Vagina (tissue), 2 donors: ENCODE data around the gene GAB2.

ENCODE experiments used
- POLR2A ChIP-seq, 2 donors: fragments of 450-650 bp; IDR thresholded peaks; one replicate each; pipeline ENCODE4 v1.6.1; 2017; ENCODE audit warnings: antibody characterized with exemption in 2 of 2, mild to moderate bottlenecking in 2 of 2, moderate library complexity in 2 of 2
- POLR2AphosphoS5 ChIP-seq, 2 donors: sonication (generic); formaldehyde crosslinking; IDR thresholded peaks; one replicate each; pipeline ENCODE4 v1.9.0; 2017; ENCODE audit warnings: antibody characterized with exemption in 2 of 2, mild to moderate bottlenecking in 2 of 2, low read depth in 1 of 2; ENCODE audit not compliant: insufficient read depth in 1 of 2
- TF ChIP-seq, protein P1 (sequence below), 3 experiments: fragments of 450-650 bp in 2 of 3; fragments of 200-600 bp in 1 of 3; sonication (generic) in 1 of 3; IDR thresholded peaks; one replicate each; pipeline ENCODE4 v1.5.1; 2017 to 2019; ENCODE audit warnings: antibody characterized with exemption in 3 of 3, mild to moderate bottlenecking in 2 of 3, moderate library complexity in 2 of 3

DNA sequence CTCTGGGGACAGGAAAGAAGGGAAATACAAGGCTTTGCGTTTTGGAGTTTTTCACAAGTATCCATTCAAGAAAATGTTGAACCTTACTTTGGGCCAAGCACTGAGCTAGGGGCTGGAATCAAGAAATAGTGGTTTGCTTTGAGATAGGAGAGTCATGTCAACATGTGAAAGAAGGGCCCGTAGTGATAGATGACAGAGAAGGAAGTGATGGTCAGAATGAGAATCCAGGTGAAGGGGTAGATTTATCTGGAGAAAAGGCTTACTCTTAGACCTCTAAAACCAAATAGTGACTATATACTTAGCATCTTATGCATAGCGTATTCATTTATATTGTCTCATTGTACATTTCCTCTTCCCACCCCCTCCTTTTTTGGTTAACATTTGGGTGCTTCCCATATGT lies 87.3 kb downstream of the GAB2 start:
- TF ChIP-seq, protein P1, sequence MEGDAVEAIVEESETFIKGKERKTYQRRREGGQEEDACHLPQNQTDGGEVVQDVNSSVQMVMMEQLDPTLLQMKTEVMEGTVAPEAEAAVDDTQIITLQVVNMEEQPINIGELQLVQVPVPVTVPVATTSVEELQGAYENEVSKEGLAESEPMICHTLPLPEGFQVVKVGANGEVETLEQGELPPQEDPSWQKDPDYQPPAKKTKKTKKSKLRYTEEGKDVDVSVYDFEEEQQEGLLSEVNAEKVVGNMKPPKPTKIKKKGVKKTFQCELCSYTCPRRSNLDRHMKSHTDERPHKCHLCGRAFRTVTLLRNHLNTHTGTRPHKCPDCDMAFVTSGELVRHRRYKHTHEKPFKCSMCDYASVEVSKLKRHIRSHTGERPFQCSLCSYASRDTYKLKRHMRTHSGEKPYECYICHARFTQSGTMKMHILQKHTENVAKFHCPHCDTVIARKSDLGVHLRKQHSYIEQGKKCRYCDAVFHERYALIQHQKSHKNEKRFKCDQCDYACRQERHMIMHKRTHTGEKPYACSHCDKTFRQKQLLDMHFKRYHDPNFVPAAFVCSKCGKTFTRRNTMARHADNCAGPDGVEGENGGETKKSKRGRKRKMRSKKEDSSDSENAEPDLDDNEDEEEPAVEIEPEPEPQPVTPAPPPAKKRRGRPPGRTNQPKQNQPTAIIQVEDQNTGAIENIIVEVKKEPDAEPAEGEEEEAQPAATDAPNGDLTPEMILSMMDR (IDR thresholded peaks at IDR 0.05) = no peak
- TF ChIP-seq POLR2AphosphoS5 (IDR thresholded peaks at IDR 0.05; ENCODE audit: insufficient read depth in 1 of 2, low read depth in 1 of 2) (no peak), POLR2A (IDR thresholded peaks at IDR 0.05) (no peak)
